HG02678 (cell line): ENCODE measurements around the gene RNF5.

ENCODE experiments used
- ATAC-seq: cut with Tn5 transposase; IDR thresholded peaks from one replicate; pipeline ENCODE4 v1.9.1; 2021; ENCODE audit warnings: mild to moderate bottlenecking, moderate library complexity; ENCODE audit not compliant: unreplicated experiment

RNF5 gene

GRCh38 chr6:32151863-32152768, 26.1 kb upstream of the RNF5 start, which contains the start of gene PRRT1:
PRRT1 (minus strand) TSS chr6:32151939; CDS start chr6:32151827, 112 bp downstream.
- ATAC-seq, result no peak

DNA sequence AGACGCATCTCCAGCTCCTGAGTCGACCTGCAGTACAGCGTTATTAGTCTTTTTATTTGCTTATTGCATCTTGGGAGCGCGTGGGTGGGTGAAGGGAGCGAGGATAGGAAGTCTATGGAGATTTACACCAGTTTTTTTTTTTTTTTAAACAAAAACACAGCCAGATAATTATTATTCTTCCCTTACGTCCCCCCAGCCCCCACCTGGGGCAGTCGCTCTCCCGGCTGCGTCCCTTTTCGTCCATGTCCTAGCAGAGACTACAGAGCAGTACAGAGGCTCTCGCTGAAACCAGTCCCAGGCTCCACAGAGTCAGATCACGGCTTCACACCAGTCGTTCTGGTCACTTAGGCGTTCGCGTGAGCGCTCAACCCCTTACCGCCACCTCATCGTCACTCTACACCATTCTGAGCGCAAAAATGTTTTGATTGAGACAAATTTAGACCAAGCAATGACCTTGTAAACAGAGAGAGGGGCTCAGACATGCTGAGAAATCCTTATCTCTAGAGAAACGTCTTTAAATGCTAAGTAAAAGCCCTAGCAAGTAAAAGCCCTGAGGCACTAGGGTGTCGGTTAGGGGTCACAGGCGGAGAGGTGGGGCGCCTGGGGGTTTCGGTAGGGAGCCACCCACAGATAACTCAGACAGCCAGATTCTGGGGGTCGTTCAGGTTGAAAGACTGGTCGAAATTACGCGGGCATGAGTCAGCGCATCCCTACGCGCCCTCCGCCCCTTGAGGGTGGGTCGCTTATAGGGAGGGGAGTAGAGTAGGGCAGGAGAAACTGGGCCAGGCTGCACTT, 25.2 kb upstream of the RNF5 start:
- no peak for ATAC-seq

- ATAC-seq, result peak; percentile 16
Measured at GRCh38 chr6:32153564-32154513, 24.4 kb upstream of the RNF5 start, which contains the start of gene PPT2. PPT2 (plus strand) TSS chr6:32154141; CDS start chr6:32154595, 454 bp downstream.

GRCh38 chr6:32154514-32155161, 23.6 kb upstream of the RNF5 start:
- ATAC-seq, result peak; percentile 77

GRCh38 chr6:32156891-32157290, 21.3 kb upstream of the RNF5 start:
- ATAC-seq, result no peak

DNA sequence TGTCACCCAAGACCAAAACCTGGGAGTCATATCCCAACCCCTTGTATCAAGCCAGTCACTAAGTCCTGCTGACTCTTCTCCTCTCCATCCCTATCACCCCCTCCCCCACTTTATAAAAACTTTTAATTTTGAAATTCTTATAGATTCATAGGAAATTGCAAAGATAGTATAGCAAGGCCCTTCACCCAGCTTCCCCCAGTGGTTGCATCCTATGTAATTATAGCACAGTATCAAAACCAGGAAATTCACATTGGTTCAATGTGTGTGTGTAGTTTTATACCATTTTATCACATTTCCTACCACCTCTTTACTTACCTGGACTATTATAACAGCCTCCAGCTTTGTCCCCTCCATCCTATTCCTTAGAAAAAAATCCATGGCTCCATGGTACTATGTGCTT, 20.2 kb upstream of the RNF5 start:
- no peak for ATAC-seq

- no peak for ATAC-seq
Measured at GRCh38 chr6:32163559-32164258, 14.5 kb upstream of the RNF5 start.

GRCh38 chr6:32164295-32164694, 13.9 kb upstream of the RNF5 start, which contains the start of gene EGFL8:
EGFL8 (plus strand) TSS chr6:32164595; CDS start chr6:32166166, 1,571 bp downstream.
- no peak for ATAC-seq

DNA sequence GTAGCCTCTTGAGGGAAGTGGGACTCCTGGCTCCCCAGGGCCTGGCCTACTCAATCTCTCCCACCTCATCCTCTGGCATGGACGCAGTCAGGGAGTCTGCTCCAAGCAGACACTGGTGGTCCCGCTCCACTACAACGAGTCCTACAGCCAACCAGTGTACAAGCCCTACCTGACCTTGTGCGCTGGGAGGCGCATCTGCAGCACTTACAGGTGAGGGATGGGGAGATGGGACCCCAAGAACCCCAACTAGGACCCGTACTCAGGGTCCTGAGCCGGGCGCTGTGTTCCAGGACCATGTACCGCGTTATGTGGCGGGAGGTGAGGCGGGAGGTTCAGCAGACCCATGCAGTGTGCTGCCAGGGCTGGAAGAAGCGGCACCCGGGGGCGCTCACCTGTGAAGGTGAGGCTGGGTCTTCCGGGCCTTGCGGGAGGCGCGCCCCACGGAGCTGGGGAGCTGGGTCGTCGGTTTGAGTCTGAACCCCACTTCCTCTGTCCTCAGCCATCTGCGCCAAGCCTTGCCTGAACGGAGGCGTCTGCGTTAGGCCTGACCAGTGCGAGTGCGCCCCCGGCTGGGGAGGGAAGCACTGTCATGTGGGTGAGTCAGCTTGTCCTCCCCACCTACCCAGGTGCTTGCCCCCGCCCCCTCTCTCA, 11.7 kb upstream of the RNF5 start:
- no peak for ATAC-seq

- ATAC-seq, result no peak
Measured at GRCh38 chr6:32167154-32167760, 10.9 kb upstream of the RNF5 start.

GRCh38 chr6:32167761-32168262, 10.4 kb upstream of the RNF5 start:
- no peak for ATAC-seq

- ATAC-seq, result no peak
Measured at GRCh38 chr6:32168350-32168749, 9.9 kb upstream of the RNF5 start.

- ATAC-seq, result no peak
Measured at GRCh38 chr6:32168807-32169591, 9.2 kb upstream of the RNF5 start.

GRCh38 chr6:32170294-32170693, 7.9 kb upstream of the RNF5 start:
- ATAC-seq, result no peak

GRCh38 chr6:32171234-32171633, 7.0 kb upstream of the RNF5 start:
- ATAC-seq, result no peak

DNA sequence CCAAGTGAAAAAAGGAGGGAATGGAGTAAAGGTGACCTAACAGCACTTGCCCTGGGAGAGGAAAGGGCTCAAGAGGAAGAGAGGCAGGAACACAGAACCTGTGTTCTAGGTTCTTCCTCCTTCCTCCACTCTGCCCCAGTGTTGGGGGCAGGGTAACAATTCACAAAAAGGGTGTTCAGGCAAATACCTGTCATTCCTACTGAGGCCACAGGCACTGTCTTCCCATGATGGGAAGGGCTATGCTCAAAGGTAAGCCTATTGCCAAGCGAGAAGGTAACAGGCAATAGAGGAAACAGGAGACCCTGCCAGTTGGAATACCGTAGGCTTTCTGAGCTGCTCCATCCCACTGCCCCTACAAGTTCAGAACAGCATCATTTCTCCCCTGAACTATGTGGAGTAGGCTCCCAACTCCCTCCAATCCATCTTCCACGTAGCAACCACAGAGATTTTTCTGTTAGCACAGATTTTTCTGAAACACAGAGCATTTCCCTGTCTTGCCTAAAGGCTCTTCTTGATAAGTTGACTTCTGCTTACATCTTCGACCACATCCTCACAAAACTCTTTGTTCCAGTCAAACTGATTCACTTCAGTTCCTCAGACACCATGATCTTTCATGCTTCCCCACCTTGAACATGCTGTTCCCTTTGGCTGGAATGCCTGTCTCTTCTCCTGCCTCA, 5.0 kb upstream of the RNF5 start:
- no peak for ATAC-seq

DNA sequence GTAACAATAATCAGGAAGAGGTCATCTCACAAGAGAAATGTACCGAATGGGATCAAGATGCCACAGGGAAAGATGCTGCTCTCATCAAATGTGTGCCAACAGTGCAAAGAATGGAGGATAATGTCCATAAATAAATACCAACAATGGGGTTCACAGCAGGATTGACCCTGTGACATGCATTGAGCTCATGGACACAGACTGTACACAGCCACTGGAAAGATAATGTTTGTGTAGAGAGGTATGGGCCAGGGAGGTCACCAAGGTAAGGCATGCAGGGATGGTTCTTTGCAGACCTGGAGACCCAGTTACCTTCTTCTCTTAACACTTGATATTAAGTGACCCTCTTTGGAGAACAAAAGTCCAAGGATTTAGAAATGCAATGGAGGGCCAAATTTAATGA, 3.8 kb upstream of the RNF5 start:
- no peak for ATAC-seq
